HG02610 (cell line): ENCODE measurements around the gene POLE.

ENCODE experiments used
- ATAC-seq: cut with Tn5 transposase; IDR thresholded peaks from one replicate; pipeline ENCODE4 v1.9.1; 2021; ENCODE audit warnings: mild to moderate bottlenecking, moderate library complexity; ENCODE audit not compliant: unreplicated experiment

Gene POLE

GRCh38 chr12:132632521-132633228, 54.5 kb downstream of the POLE start:
- no peak for ATAC-seq

GRCh38 chr12:132631666-132632065, 55.5 kb downstream of the POLE start:
- ATAC-seq: no peak

- ATAC-seq: no peak
These were observed 56.5 kb downstream of the POLE start for GRCh38 chr12:132630672-132631071.

- ATAC-seq: no peak
These were observed 57.8 kb downstream of the POLE start for GRCh38 chr12:132629330-132629729.

- ATAC-seq: no peak
These were observed 61.3 kb downstream of the POLE start for GRCh38 chr12:132625731-132626430.

GRCh38 chr12:132624910-132625630, 62.1 kb downstream of the POLE start:
- ATAC-seq: no peak

GRCh38 chr12:132624186-132624855, 62.8 kb downstream of the POLE start:
- ATAC-seq: no peak

- no peak for ATAC-seq
These were observed 63.9 kb downstream of the POLE start for GRCh38 chr12:132623072-132623869.

- ATAC-seq: no peak
These were observed 64.6 kb downstream of the POLE start for GRCh38 chr12:132622437-132623071.

- ATAC-seq: no peak
These were observed 65.3 kb downstream of the POLE start for GRCh38 chr12:132621657-132622435.

GRCh38 chr12:132620899-132621656, 66.1 kb downstream of the POLE start:
- no peak for ATAC-seq

GRCh38 chr12:132620113-132620898, 66.8 kb downstream of the POLE start:
- ATAC-seq: no peak

- ATAC-seq: no peak
These were observed 67.6 kb downstream of the POLE start for GRCh38 chr12:132619386-132620112.

- ATAC-seq: no peak
These were observed 68.1 kb downstream of the POLE start for GRCh38 chr12:132619071-132619385.

GRCh38 chr12:132618683-132619043, 68.5 kb downstream of the POLE start, which contains the start of gene P2RX2:
Gene P2RX2 (plus strand): TSS chr12:132618776. CDS start chr12:132618817, 41 bp downstream.
- no peak for ATAC-seq

- no peak for ATAC-seq
These were observed 69.1 kb downstream of the POLE start for GRCh38 chr12:132617822-132618682.
